NCI-H187 treated with DMSO at 0.1 percent for 48 hours (cell line): ENCODE data around the gene BICRA.
"Not testable (repeated sequence)": the region's sequence is repeated elsewhere in the genome, so short reads cannot be mapped to it uniquely, and the experiment has no call there.

Source experiments
- DNase-seq: peaks from one replicate; lab custom pipeline; 2025; lab: John Stamatoyannopoulos, UW

BICRA gene

DNA sequence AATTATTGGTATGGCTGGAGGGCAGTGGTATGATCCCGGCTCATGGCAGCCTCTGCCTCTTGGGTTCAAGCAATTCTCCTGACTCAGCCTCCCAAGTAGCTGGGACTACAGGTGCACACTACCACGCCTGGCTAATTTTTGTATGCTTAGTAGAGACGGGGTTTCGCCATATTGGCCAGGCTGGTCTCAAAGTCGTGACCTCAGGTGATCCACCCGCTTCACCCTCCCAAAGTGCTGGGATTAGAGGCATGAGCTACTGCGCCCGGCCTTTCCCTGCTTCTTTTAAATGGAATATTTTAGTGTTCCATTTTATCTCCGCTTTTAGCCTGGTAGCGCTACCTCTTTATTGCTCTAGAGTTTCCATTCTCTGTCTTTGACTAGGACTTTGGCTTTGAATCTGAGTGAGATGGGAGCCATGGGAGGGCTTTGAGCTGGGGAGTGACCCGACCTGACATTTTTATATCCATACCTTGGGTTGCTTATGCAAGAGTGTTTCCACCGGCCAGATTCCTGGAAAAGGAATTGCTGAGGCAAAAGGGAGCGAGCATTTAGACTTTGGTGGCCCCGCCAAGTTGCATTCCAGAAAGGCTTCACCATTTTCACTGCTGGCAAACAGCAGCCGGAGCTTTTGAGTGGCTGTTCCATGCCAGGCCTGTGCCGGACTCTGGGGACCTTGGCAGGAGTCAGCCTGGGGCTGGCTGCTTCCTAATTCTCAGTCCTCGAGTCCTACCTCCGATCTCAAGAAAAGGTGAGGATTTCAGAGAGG lies 22.9 kb downstream of the BICRA start:
- DNase-seq: no peak

DNA sequence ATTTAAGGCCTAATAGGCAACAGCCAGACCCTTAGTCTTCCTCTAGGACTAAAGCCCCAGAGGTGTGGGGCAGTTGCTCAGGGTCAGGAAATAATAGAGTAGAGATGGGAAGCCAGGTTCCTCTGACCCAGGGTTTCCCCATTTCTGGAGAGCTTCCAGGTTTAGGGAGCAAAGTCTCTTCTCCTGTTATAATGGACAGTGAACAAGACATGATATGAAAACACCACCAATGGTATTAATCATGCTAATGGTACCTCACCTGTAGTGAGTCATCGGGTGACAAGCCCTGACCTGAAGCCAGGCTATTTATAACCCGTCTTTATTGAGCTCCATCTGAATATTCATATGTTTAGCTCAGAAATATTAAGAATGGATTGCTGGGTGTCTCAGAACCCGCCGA lies 24.6 kb downstream of the BICRA start:
- no peak for DNase-seq

GRCh38 chr19:47633996-47634395 lies 25.1 kb downstream of the BICRA start:
- DNase-seq: no peak

DNA sequence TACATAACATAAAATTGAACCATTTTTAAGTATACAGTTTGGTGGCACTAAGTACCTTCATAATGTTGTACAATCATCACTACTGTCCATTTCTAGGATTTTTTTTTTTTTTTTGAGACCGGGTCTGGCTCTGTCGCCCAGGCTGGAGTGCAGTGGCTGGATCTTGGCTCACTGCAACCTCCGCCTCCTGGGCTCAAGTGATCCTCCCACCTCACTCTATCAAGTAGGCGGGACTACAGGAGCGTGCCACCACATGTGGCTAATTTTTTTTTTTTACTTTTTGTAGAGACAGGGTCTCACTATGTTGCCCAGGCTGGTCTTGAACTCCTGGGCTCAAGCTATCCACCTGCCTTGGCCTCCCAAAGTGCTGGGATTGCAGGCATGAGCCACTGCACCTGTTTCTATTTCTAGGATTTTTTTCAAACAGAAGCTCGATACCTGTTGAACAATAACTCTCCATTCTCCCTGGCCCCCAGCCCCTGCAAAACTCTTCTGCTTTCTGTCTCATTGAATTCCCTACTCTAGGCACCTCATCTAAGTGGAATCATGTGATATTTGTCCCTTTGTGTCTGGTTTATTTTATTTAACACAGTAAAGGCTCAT lies 26.3 kb downstream of the BICRA start:
- DNase-seq: not testable (repeated sequence)

DNA sequence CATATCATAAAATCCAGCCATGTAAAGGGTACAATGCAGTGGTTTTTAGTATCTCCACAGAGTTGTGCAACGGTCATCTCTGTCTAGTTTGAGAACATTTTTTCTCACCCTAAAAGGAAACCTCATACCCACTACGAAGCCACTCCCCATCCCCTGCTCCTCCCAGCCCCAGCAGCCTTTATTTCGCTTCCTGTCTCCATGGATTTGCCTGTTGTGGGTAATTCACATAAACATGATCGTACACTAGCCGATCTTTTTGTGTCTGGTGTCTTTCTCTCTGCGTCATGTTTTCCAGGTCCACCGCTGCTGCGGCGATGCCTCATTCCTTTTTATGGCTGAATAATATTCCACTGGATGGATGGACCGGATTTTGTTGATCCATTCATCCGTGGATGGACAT lies 28.6 kb downstream of the BICRA start:
- no peak for DNase-seq

- DNase-seq: no peak
These were observed 33.1 kb downstream of the BICRA start for GRCh38 chr19:47641891-47642485.

DNA sequence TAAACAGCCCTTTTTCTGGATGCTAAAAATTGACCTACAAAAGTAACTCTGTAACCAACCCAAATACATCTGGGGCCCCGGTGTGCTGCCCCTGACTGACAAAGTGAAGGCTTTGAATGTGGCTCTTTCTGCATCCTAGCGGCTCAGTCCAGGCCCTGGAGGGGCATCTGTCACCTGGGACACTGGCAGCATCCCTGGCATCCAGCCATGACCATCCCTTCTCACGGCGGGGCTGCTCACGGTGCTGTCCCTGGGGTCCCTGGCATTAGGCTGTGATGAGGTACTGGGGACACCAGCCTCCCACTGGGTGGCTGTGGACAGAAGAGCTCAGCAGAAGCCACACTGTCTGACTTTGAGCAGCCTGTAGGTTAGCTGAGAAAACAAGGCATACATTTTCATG lies 34.3 kb downstream of the BICRA start:
- DNase-seq: no peak

DNA sequence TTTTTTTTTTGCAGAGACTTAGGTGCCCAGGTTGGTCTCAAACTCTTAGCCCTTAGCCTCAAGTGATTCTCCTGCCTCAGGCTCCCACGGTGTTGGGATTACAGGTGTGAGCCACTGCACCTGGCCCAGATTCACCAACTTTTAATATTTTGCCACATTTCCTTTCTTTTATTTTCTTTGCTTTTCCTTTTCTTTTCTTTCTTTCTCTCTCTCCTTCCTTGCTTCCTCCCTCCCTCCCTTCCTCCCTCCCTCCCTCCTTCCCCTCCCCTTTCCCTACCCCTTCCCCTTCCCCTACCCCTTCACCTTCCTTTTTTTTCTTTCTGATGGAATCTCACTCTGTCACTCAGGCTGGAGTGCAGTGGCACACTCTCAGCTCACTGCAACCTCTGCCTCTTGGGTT lies 35.3 kb downstream of the BICRA start:
- DNase-seq: no peak

DNA sequence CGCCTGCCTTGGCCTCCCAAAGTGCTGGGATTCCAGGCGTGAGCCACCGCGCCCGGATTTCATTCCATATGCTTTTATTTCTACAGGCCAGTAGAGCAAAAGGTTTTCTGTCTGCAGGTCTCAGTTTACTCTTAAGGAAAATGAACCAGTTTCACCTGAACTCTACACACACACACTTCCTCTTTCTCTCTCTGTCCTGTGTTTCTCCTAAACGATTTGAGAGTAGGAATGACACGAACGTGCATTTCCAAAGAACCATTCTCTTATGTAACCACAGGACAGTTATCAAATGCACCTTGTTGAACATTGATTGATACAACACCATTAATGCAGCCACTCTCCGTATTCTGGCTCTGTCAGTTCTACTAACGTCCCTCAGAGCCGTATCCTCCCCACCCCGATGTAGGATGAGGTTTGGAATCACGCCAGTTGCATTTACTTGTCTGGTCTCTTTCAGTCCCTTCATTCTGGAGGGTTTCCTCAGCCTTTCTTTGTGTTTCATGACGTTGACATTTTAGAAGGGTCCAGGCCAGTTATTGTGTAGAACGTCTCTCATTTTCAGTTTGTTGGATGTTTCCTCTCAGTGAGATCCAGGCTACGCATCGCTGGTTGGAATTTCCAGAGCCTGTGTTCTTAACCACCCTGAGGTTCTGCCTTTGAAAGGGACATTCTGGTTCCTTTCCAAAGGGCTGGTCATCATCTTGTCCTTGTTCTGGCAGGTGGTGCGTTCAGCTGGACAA lies 36.0 kb downstream of the BICRA start:
- no peak for DNase-seq

DNA sequence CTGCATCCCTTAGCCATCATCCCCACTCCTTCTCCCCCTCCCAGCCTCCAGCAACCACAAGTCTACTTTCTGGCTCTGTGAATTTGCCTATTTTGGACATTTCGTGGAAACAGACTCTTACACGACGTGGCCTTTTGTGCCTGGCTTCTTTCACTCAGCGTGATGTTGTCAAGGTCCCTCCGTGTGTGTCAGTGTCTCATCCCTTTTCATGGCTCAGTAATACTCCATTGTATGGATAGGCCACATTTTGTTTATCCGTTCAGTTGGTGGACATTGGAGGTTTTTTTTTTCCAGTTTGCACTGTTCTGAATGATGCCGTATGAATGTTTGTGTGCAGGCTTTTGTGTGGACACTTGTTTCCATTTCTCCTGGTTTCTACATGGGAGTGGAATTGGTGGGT lies 38.0 kb downstream of the BICRA start:
- no peak for DNase-seq

GRCh38 chr19:47649588-47649987 lies 40.7 kb downstream of the BICRA start:
- DNase-seq: no peak

DNA sequence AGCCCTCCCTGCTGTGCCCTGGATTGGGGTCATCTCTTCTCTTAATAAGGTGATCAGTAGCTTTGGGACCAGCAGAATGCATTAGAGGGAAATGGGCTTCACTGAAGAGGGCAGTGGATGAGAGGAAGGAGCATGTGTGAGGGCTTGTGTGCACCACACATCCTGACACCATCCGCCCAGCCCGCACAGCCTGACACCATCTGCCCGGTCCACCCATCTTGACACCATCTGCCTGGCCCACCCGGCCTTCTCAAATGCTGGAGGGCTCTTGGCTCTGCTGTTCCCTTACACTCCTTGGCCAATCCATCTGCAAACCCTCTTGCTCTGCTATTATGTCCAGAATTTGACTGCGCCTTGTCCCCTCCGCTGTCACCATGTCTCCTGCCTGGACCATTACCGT lies 41.8 kb downstream of the BICRA start:
- no peak for DNase-seq

- no peak for DNase-seq
These were observed 42.2 kb downstream of the BICRA start for GRCh38 chr19:47651132-47651531.

DNA sequence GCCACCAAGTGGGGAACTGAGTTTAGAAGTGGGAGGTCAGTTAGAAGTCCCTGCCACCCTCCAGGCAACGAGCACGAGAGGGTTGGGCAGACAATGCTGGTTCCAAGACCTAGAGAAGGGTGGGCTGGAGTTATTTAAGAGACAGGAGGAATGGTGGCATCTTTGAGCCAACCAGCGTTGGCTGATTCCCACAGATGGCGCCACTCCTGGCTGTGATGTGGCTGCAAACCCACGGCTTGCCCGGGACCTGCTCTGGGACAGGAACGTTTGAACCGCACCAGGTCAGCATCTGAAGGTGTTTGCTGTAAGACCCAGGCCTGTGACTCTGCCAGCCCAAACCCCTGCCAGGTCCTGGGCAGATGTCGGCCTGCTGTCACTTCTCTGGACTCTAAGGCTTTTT lies 42.8 kb downstream of the BICRA start:
- no peak for DNase-seq

- no peak for DNase-seq
These were observed 43.4 kb downstream of the BICRA start for GRCh38 chr19:47652285-47652684.

GRCh38 chr19:47653856-47654255 lies 44.9 kb downstream of the BICRA start:
- no peak for DNase-seq

- no peak for DNase-seq
These were observed 48.8 kb downstream of the BICRA start for GRCh38 chr19:47657719-47658118.

DNA sequence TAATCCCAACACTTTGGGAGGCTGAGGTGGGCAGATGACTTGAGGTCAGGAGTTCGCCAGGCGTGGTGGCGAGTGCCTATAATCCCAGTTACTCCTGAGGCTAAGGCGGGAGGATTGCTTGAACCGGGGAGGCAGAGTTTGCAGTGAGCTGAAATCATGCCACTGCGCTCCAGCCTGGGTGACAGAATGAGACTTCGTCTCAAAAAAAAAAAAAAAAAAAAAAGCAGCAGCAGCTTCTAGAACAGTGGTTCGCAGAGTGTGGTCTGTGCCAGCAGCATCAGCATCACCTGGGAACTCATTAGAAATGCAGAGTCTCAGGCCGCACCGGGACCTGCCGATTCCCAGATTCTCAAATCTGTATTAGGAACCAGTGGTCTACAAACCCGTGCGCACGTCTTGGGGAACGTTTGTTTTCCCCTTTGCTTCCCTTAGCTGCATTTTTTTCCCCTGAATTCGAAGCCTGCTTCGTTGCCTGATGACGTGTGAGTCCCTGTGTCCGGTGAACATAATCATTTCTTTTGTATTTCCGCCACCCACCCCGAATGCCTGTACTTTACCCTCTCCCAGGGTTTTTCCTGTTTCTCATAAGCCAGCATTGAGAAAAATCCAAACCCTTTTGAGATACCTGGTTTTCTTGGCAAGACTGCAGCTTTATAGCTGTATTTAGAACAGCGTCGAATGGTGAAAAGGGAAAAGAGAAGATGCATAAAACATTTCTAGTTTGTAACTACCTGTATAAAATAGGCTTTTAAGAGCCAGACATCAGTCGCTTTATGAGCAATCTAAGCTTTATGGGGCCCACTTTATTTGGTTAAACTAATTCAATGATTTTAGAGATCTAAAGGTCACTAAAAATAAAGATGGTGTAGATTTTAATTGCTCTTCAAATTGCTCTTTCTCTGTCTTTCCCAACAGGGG lies 49.8 kb downstream of the BICRA start:
- DNase-seq: no peak

- no peak for DNase-seq
These were observed 51.5 kb downstream of the BICRA start for GRCh38 chr19:47660435-47660832.

DNA sequence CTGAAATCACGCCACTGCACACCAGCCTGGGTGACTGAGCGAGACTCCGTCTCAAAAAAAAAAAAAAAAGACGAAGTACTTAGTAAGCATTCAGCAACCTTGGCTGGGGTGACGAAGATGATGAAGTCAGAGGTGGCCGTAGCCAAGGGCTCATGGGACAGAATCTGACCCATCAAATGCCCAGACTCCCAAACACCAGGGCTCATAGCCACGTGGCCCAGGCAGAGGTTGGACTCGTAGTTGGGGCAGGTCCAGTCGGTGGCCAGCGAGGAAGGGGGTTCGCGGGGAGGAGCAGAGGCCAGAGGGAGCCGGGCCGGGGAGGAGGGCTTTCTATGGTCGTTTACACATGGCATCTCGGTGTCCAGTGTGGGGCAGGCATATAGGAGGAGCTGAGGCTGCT lies 52.2 kb downstream of the BICRA start:
- DNase-seq: no peak

GRCh38 chr19:47661611-47662010 lies 52.7 kb downstream of the BICRA start:
- no peak for DNase-seq

GRCh38 chr19:47663435-47663910 lies 54.5 kb downstream of the BICRA start:
- no peak for DNase-seq
